Left forelimb (tissue), 1 donor: Measurements from ENCODE around the gene PTDSS2.
"Not testable (repeated sequence)": the region's sequence is repeated elsewhere in the genome, so short reads cannot be mapped to it uniquely, and the experiment has no call there.

Source experiments
- DNase-seq: peaks from one replicate; pipeline ENCODE4 v3.0.0-alpha.2; 2018; ENCODE audit warnings: low spot score

Gene PTDSS2

GRCh38 chr11:413120-414081, 36.7 kb upstream of the PTDSS2 start:
- no peak for DNase-seq

- DNase-seq = no peak
These were observed 35.7 kb upstream of the PTDSS2 start for GRCh38 chr11:414318-414857.

GRCh38 chr11:415640-416041, 34.4 kb upstream of the PTDSS2 start:
- DNase-seq = no peak

- no peak for DNase-seq
These were observed 33.9 kb upstream of the PTDSS2 start for GRCh38 chr11:416051-416756.

- no peak for DNase-seq
These were observed 33.1 kb upstream of the PTDSS2 start for GRCh38 chr11:416757-417621.

GRCh38 chr11:417652-418342, 32.3 kb upstream of the PTDSS2 start:
- DNase-seq = no peak

- no peak for DNase-seq
These were observed 31.5 kb upstream of the PTDSS2 start for GRCh38 chr11:418343-419247.

- DNase-seq = no peak
These were observed 30.7 kb upstream of the PTDSS2 start for GRCh38 chr11:419248-420005.

- no peak for DNase-seq
These were observed 29.8 kb upstream of the PTDSS2 start for GRCh38 chr11:420054-420910.

GRCh38 chr11:420911-421321, 29.2 kb upstream of the PTDSS2 start:
- no peak for DNase-seq

- DNase-seq = no peak
These were observed 27.8 kb upstream of the PTDSS2 start for GRCh38 chr11:422249-422656.

GRCh38 chr11:424232-424631, 25.8 kb upstream of the PTDSS2 start:
- DNase-seq = no peak

GRCh38 chr11:424766-425165, 25.3 kb upstream of the PTDSS2 start:
- not testable (repeated sequence) for DNase-seq

- DNase-seq = no peak
These were observed 24.8 kb upstream of the PTDSS2 start for GRCh38 chr11:425301-425700.

GRCh38 chr11:426851-427250, 23.2 kb upstream of the PTDSS2 start:
- no peak for DNase-seq

- no peak for DNase-seq
These were observed 21.8 kb upstream of the PTDSS2 start for GRCh38 chr11:428295-428694.

- no peak for DNase-seq
These were observed 20.7 kb upstream of the PTDSS2 start for GRCh38 chr11:429391-429790.

GRCh38 chr11:429931-430456, 20.1 kb upstream of the PTDSS2 start:
- no peak for DNase-seq
